ENCODE data around the gene PDGFA.

The PDGFA gene

GRCh38 chr7:482521-483083 is 37.0 kb downstream of the PDGFA start:
- Histone ChIP-seq H3K9ac (ENCODE audit: low read length) (no peak overlapping the region), H3K4me3 (ENCODE audit: low read length) (no peak overlapping the region), H3K9me3 (ENCODE audit: control insufficient read depth, low read length) (no peaks in the 10 kb centered on the region), H3K27me3 (ENCODE audit: control insufficient read depth, insufficient read depth, low read length) (peaks cover 30% of the 10 kb centered on the region), H3K36me3 (ENCODE audit: control insufficient read depth, insufficient read depth, low read length) (no peaks in the 10 kb centered on the region), H3K4me1 (ENCODE audit: control insufficient read depth, insufficient read depth, low read length) (peaks cover 27% of the 10 kb centered on the region)

- H3K27me3 ChIP-seq (ENCODE audit: control insufficient read depth, insufficient read depth, low read length), result peaks cover 30% of the 10 kb centered on the region
- no peaks in the 10 kb centered on the region for H3K9me3 ChIP-seq (ENCODE audit: control insufficient read depth, low read length)
- H3K4me1 ChIP-seq (ENCODE audit: control insufficient read depth, insufficient read depth, low read length), result peaks cover 28% of the 10 kb centered on the region
These were observed 38.3 kb downstream of the PDGFA start for GRCh38 chr7:481219-481930.

GRCh38 chr7:480531-481218 is 39.0 kb downstream of the PDGFA start:
- no peak overlapping the region for H3K4me3 ChIP-seq (ENCODE audit: low read length)
- no peaks in the 10 kb centered on the region for H3K9me3 ChIP-seq (ENCODE audit: control insufficient read depth, low read length)
- no peaks in the 10 kb centered on the region for H3K36me3 ChIP-seq (ENCODE audit: control insufficient read depth, insufficient read depth, low read length)
- H3K9ac ChIP-seq (ENCODE audit: low read length), result peak overlapping the region; percentile 22
- peaks cover 26% of the 10 kb centered on the region for H3K27me3 ChIP-seq (ENCODE audit: control insufficient read depth, insufficient read depth, low read length)
- H3K4me1 ChIP-seq (ENCODE audit: control insufficient read depth, insufficient read depth, low read length), result peaks cover 24% of the 10 kb centered on the region

More at GRCh38 chr7:481219-481930, 38.3 kb downstream of the PDGFA start:
- Histone ChIP-seq H3K9ac (ENCODE audit: low read length) (no peak overlapping the region), H3K36me3 (ENCODE audit: control insufficient read depth, insufficient read depth, low read length) (no peaks in the 10 kb centered on the region), H3K4me3 (ENCODE audit: low read length) (no peak overlapping the region)

- no peaks in the 10 kb centered on the region for H3K36me3 ChIP-seq (ENCODE audit: control insufficient read depth, insufficient read depth, low read length)
- H3K27me3 ChIP-seq (ENCODE audit: control insufficient read depth, insufficient read depth, low read length), result peaks cover 20% of the 10 kb centered on the region
- H3K9me3 ChIP-seq (ENCODE audit: control insufficient read depth, low read length), result no peaks in the 10 kb centered on the region
- peaks cover 18% of the 10 kb centered on the region for H3K4me1 ChIP-seq (ENCODE audit: control insufficient read depth, insufficient read depth, low read length)
- H3K9ac ChIP-seq (ENCODE audit: low read length), result no peak overlapping the region
- no peak overlapping the region for H3K4me3 ChIP-seq (ENCODE audit: low read length)
These were observed 39.6 kb downstream of the PDGFA start for GRCh38 chr7:479948-480499.

GRCh38 chr7:479115-479947 is 40.3 kb downstream of the PDGFA start:
- Histone ChIP-seq H3K36me3 (ENCODE audit: control insufficient read depth, insufficient read depth, low read length) (no peaks in the 10 kb centered on the region), H3K27me3 (ENCODE audit: control insufficient read depth, insufficient read depth, low read length) (peaks cover 16% of the 10 kb centered on the region), H3K9ac (ENCODE audit: low read length) (no peak overlapping the region)

GRCh38 chr7:477626-478220 is 41.9 kb downstream of the PDGFA start:
- no peak overlapping the region for H3K9ac ChIP-seq (ENCODE audit: low read length)
- no peaks in the 10 kb centered on the region for H3K9me3 ChIP-seq (ENCODE audit: control insufficient read depth, low read length)
- H3K27me3 ChIP-seq (ENCODE audit: control insufficient read depth, insufficient read depth, low read length), result peaks cover 18% of the 10 kb centered on the region
- no peak overlapping the region for H3K4me3 ChIP-seq (ENCODE audit: low read length)
- peaks cover 14% of the 10 kb centered on the region for H3K4me1 ChIP-seq (ENCODE audit: control insufficient read depth, insufficient read depth, low read length)
- no peaks in the 10 kb centered on the region for H3K36me3 ChIP-seq (ENCODE audit: control insufficient read depth, insufficient read depth, low read length)

More at GRCh38 chr7:479115-479947, 40.3 kb downstream of the PDGFA start:
- Histone ChIP-seq H3K9me3 (ENCODE audit: control insufficient read depth, low read length) (no peaks in the 10 kb centered on the region), H3K4me1 (ENCODE audit: control insufficient read depth, insufficient read depth, low read length) (peaks cover 14% of the 10 kb centered on the region), H3K4me3 (ENCODE audit: low read length) (no peak overlapping the region)

GRCh38 chr7:476736-477360 is 42.8 kb downstream of the PDGFA start:
- no peak overlapping the region for H3K4me3 ChIP-seq (ENCODE audit: low read length)
- no peaks in the 10 kb centered on the region for H3K36me3 ChIP-seq (ENCODE audit: control insufficient read depth, insufficient read depth, low read length)
- H3K4me1 ChIP-seq (ENCODE audit: control insufficient read depth, insufficient read depth, low read length), result peaks cover 20% of the 10 kb centered on the region

GRCh38 chr7:475951-476441 is 43.6 kb downstream of the PDGFA start:
- H3K36me3 ChIP-seq (ENCODE audit: control insufficient read depth, insufficient read depth, low read length), result no peaks in the 10 kb centered on the region
- H3K4me3 ChIP-seq (ENCODE audit: low read length), result no peak overlapping the region
- H3K4me1 ChIP-seq (ENCODE audit: control insufficient read depth, insufficient read depth, low read length), result peaks cover 24% of the 10 kb centered on the region
- H3K27me3 ChIP-seq (ENCODE audit: control insufficient read depth, insufficient read depth, low read length), result peaks cover 17% of the 10 kb centered on the region
- H3K9me3 ChIP-seq (ENCODE audit: control insufficient read depth, low read length), result no peaks in the 10 kb centered on the region
- no peak overlapping the region for H3K9ac ChIP-seq (ENCODE audit: low read length)

More at GRCh38 chr7:476736-477360, 42.8 kb downstream of the PDGFA start:
- Histone ChIP-seq H3K9ac (ENCODE audit: low read length) (no peak overlapping the region), H3K27me3 (ENCODE audit: control insufficient read depth, insufficient read depth, low read length) (peaks cover 18% of the 10 kb centered on the region), H3K9me3 (ENCODE audit: control insufficient read depth, low read length) (no peaks in the 10 kb centered on the region)

GRCh38 chr7:475425-475728 is 44.3 kb downstream of the PDGFA start:
- H3K4me1 ChIP-seq (ENCODE audit: control insufficient read depth, insufficient read depth, low read length), result peaks cover 18% of the 10 kb centered on the region
- H3K27me3 ChIP-seq (ENCODE audit: control insufficient read depth, insufficient read depth, low read length), result peaks cover 11% of the 10 kb centered on the region
- H3K9me3 ChIP-seq (ENCODE audit: control insufficient read depth, low read length), result no peaks in the 10 kb centered on the region
- H3K9ac ChIP-seq (ENCODE audit: low read length), result no peak overlapping the region
- H3K4me3 ChIP-seq (ENCODE audit: low read length), result no peak overlapping the region
- no peaks in the 10 kb centered on the region for H3K36me3 ChIP-seq (ENCODE audit: control insufficient read depth, insufficient read depth, low read length)

GRCh38 chr7:474605-475424 is 44.8 kb downstream of the PDGFA start:
- Histone ChIP-seq H3K4me1 (ENCODE audit: control insufficient read depth, insufficient read depth, low read length) (peaks cover 18% of the 10 kb centered on the region), H3K9me3 (ENCODE audit: control insufficient read depth, low read length) (no peaks in the 10 kb centered on the region), H3K9ac (ENCODE audit: low read length) (no peak overlapping the region), H3K27me3 (ENCODE audit: control insufficient read depth, insufficient read depth, low read length) (peaks cover 5% of the 10 kb centered on the region), H3K36me3 (ENCODE audit: control insufficient read depth, insufficient read depth, low read length) (no peaks in the 10 kb centered on the region), H3K4me3 (ENCODE audit: low read length) (no peak overlapping the region)

Data from mucosa of stomach (tissue), 1 donor.